K562 (cell line): Measurements from ENCODE around the gene MAP4K4.
"Not testable (repeated sequence)": the region's sequence is repeated elsewhere in the genome, so short reads cannot be mapped to it uniquely, and the experiment has no call there.

Source experiments
- CTCF ChIP-seq, 3 experiments: IDR thresholded peaks in 2 of 3; conservative IDR thresholded peaks in 1 of 3; 2 replicates each; pipeline ENCODE4 v1.5.1; 2011 to 2012; ENCODE audit warnings: low read length in 3 of 3, mild to moderate bottlenecking in 3 of 3, control low read depth in 2 of 3, improper control_type of control experiment in 1 of 3, inconsistent platforms in 1 of 3, low read depth in 1 of 3, mixed read lengths in 1 of 3, moderate library complexity in 1 of 3; ENCODE audit not compliant: insufficient read depth in 2 of 3
- E2F4 ChIP-seq: sonication (generic); formaldehyde crosslinking; IDR thresholded peaks from 2 replicates; pipeline ENCODE4 v1.8.0; 2022; ENCODE audit warnings: mild to moderate bottlenecking, low read depth, missing genetic modification reagents
- EGR1 ChIP-seq: fragments of 450-650 bp; conservative IDR thresholded peaks from 2 replicates; pipeline ENCODE4 v1.6.1; 2017; ENCODE audit warnings: mild to moderate bottlenecking
- FOS ChIP-seq: IDR thresholded peaks from 3 replicates; pipeline ENCODE4 v1.6.1; 2011; ENCODE audit not compliant: insufficient read length; ENCODE audit errors: extremely low read depth
- SP1 ChIP-seq: sonication (generic); formaldehyde crosslinking; IDR thresholded peaks from 2 replicates; pipeline ENCODE4 v1.8.1; 2022; ENCODE audit warnings: mild to moderate bottlenecking, missing genetic modification reagents

GRCh38 chr2:101769726-101770125, 72.2 kb downstream of the MAP4K4 start:
- TF ChIP-seq E2F4 (CRISPR knock-in tag); CTCF (IDR thresholded peaks at IDR 0.05 in 2 of 3, conservative IDR thresholded peaks at IDR 0.05 in 1 of 3; ENCODE audit: insufficient read depth in 2 of 3, low read depth in 1 of 3, low read length in 3 of 3); SP1 (CRISPR knock-in tag); EGR1; FOS: not testable (repeated sequence)
